22Rv1 (cell line): Measurements from ENCODE around the gene PDGFB.

ENCODE experiments used
- ZFX ChIP-seq: fragments of 450-650 bp; IDR thresholded peaks from 2 replicates; pipeline ENCODE4 v1.6.1; 2017; ENCODE audit warnings: antibody characterized with exemption, borderline replicate concordance
- TF ChIP-seq, protein P1 (sequence below): fragments of 450-650 bp; IDR thresholded peaks from 2 replicates; pipeline ENCODE4 v1.5.1; 2017; ENCODE audit warnings: mild to moderate bottlenecking

DNA sequence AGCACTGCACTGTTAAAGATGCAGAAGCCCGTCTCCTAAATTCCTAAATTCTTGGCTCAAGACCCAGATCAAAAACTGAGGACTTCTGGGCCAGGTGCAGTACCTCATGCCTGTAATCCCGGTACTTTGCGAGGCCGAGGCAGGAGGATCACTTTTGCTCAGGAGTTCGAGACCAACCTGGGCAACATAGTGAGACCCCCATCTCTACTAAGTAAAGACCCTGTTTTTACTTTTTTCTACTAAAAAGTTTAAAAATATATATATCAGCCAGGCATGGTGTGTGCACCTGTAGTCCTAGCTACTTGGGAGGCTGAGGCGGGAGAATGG, 29.7 kb downstream of the PDGFB start:
- TF ChIP-seq, protein P1, sequence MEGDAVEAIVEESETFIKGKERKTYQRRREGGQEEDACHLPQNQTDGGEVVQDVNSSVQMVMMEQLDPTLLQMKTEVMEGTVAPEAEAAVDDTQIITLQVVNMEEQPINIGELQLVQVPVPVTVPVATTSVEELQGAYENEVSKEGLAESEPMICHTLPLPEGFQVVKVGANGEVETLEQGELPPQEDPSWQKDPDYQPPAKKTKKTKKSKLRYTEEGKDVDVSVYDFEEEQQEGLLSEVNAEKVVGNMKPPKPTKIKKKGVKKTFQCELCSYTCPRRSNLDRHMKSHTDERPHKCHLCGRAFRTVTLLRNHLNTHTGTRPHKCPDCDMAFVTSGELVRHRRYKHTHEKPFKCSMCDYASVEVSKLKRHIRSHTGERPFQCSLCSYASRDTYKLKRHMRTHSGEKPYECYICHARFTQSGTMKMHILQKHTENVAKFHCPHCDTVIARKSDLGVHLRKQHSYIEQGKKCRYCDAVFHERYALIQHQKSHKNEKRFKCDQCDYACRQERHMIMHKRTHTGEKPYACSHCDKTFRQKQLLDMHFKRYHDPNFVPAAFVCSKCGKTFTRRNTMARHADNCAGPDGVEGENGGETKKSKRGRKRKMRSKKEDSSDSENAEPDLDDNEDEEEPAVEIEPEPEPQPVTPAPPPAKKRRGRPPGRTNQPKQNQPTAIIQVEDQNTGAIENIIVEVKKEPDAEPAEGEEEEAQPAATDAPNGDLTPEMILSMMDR = no peak
- no peak for TF ChIP-seq ZFX
